Panc1 (cell line): Measurements from ENCODE around the gene WNT1. TPM values are rescaled to one million over a fixed set of nuclear protein-coding genes. Genes with fewer than 3 reads are reported as not detected.
A peak's percentile ranks its signal among the peaks of the same experiment; 100 is the strongest.

Experiments
- ATAC-seq: fragments of 200-7000 bp; cut with Tn5 transposase; 2 replicates; pipeline ENCODE4 v1.9.1; 2020; ENCODE audit warnings: mild to moderate bottlenecking, moderate library complexity
- BruUV-seq: library from RNA; stranded (reverse); fragments of 400-500 nt; replicated peaks from 2 replicates; lab custom pipeline; 2021; lab: Mats Ljungman, UMichigan
- CTCF ChIA-PET: fragments of 300-600 bp; sonication (Branson Sonifier 250); formaldehyde crosslinking; loops from one replicate; lab custom pipeline; 2022; ENCODE audit warnings: antibody characterized with exemption; lab: Charles Lee
- POLR2A ChIA-PET: fragments of 300-600 bp; sonication (Branson Sonifier 250); formaldehyde crosslinking; loops from one replicate; lab custom pipeline; 2022; ENCODE audit warnings: antibody characterized with exemption; lab: Charles Lee
- DNase-seq: peaks from one replicate; pipeline ENCODE4 v3.0.0-alpha.2; 2010; ENCODE audit warnings: low read depth, low spot score
- H3K27ac ChIP-seq: 2 replicates; pipeline ENCODE4 v1.5.1; 2011; ENCODE audit warnings: mild to moderate bottlenecking, low read length, inconsistent platforms
- H3K27me3 ChIP-seq: fragments of 200-500 bp; sonication (Bioruptor generic); 2 replicates; pipeline ENCODE4 v1.6.0; 2014; ENCODE audit warnings: low read length, inconsistent platforms; ENCODE audit not compliant: control insufficient read depth, insufficient read depth
- H3K36me3 ChIP-seq: fragments of 200-500 bp; sonication (Bioruptor generic); 2 replicates; pipeline ENCODE4 v1.5.1; 2014; ENCODE audit warnings: inconsistent platforms, mild to moderate bottlenecking, low read length, moderate library complexity; ENCODE audit not compliant: control insufficient read depth, insufficient read depth
- H3K4me1 ChIP-seq: 2 replicates; pipeline ENCODE4 v1.5.1; 2011; ENCODE audit warnings: inconsistent platforms, mild to moderate bottlenecking, low read length, moderate library complexity; ENCODE audit not compliant: control insufficient read depth, insufficient read depth
- H3K4me3 ChIP-seq, 2 experiments: 2 replicates each; pipeline ENCODE4 v1.5.1; 2011 to 2012; ENCODE audit warnings: low read depth in 2 of 2, low read length in 2 of 2, mild to moderate bottlenecking in 2 of 2, inconsistent platforms in 1 of 2, moderate library complexity in 1 of 2
- H3K9me3 ChIP-seq: fragments of 200-500 bp; sonication (Bioruptor generic); 2 replicates; pipeline ENCODE4 v1.5.1; 2014; ENCODE audit warnings: low read depth, mild to moderate bottlenecking, inconsistent platforms, low read length, moderate library complexity; ENCODE audit not compliant: control insufficient read depth, insufficient read depth
- POLR2AphosphoS5 ChIP-seq: IDR thresholded peaks from 2 replicates; pipeline ENCODE4 v1.6.1; 2012; ENCODE audit warnings: mild to moderate bottlenecking, low read depth, low read length, moderate library complexity
- SIN3A ChIP-seq: IDR thresholded peaks from 2 replicates; pipeline ENCODE4 v1.6.1; 2012; ENCODE audit warnings: low read depth, mild to moderate bottlenecking, low read length, moderate library complexity, borderline replicate concordance; ENCODE audit not compliant: insufficient read depth
- TCF7L2 ChIP-seq: IDR thresholded peaks from 2 replicates; pipeline ENCODE4 v1.6.1; 2011; ENCODE audit warnings: mild to moderate bottlenecking, low read depth, low read length, inconsistent platforms
- in situ Hi-C: cut with HindIII; loops from 2 replicates; pipeline ENCODE4 v1.10.0; 2016; ENCODE audit warnings: low sequenced_read_pairs, low pct_unique_long_range_greater_than_20kb
- intact Hi-C: fragments of 100-400 bp; cut with micrococcal nuclease; formaldehyde crosslinking; loops from one replicate; pipeline ENCODE4 v1.10.0; 2022; ENCODE audit not compliant: unreplicated experiment
- total RNA-seq: library from RNA; stranded (reverse); gene quantifications from one replicate; pipeline ENCODE4 v1.2.1, GENCODE V29; 2021; ENCODE audit not compliant: unreplicated experiment
- TF ChIP-seq, protein P1 (sequence below), 2 experiments: IDR thresholded peaks; 2 replicates each; pipeline ENCODE4 v1.6.1; 2011 to 2012; ENCODE audit warnings: low read depth in 2 of 2, control low read depth in 1 of 2, low read length in 1 of 2, mild to moderate bottlenecking in 1 of 2, moderate library complexity in 1 of 2; ENCODE audit not compliant: insufficient read depth in 1 of 2
- TF ChIP-seq, protein P2 (sequence below): fragments of 450-650 bp; IDR thresholded peaks from 2 replicates; pipeline ENCODE4 v1.5.1; 2017; ENCODE audit warnings: mild to moderate bottlenecking

Gene WNT1
- total RNA-seq, 1 experiment from 2014 or later = not detected

DNA sequence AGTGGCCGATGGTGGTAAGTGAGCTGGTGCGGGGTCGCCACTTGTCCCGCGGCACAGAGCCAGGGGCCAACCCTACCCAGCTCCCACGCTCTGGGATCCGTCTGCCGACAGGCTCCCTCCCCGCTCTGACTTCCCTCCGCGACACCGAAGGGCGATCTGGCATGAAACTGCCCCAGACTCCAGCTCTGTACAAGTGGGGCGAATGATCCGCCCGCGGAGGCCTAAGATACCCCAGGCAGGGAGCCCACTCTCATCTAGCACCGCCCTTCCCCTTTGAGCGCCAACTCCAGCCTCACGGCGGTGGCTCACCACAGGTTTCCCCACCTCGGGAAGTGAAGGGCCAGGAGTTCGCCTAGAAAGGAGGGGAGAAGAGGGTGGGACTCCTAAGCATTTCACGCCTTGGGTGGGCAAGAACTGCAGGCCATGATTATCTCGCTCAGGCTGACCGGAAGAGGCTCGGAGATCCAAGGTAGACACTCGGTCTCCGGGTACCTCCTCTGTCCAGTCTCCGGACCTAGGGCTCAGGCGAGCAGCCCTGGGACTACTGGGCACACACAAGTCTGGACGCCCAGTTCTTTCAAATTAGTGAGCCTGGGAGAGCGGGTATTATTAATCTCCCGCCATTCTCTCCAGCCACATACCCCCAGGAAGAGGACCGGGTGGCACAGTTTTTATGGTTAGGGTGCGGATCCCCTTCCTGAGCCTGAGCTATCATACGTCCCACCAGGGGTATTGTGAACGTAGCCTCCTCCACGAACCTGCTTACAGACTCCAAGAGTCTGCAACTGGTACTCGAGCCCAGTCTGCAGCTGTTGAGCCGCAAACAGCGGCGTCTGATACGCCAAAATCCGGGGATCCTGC, 849 bp downstream of the WNT1 start:
- intact Hi-C loops = no loop called here
- H3K27ac ChIP-seq = no peak overlapping the region
- H3K27me3 ChIP-seq = peaks cover 16% of the 10 kb centered on the region
- H3K9me3 ChIP-seq = no peaks in the 10 kb centered on the region
- ChIA-PET POLR2A (no interaction called here), CTCF (interaction anchor here (0.6 to 2.6 kb wide), 5 partner anchors 10 to 256 kb away, joined by 4 to 10 read pairs (median 7); no protein-coding TSS in a partner anchor)
- peak; percentile 50 for ATAC-seq
- TF ChIP-seq, protein P1, sequence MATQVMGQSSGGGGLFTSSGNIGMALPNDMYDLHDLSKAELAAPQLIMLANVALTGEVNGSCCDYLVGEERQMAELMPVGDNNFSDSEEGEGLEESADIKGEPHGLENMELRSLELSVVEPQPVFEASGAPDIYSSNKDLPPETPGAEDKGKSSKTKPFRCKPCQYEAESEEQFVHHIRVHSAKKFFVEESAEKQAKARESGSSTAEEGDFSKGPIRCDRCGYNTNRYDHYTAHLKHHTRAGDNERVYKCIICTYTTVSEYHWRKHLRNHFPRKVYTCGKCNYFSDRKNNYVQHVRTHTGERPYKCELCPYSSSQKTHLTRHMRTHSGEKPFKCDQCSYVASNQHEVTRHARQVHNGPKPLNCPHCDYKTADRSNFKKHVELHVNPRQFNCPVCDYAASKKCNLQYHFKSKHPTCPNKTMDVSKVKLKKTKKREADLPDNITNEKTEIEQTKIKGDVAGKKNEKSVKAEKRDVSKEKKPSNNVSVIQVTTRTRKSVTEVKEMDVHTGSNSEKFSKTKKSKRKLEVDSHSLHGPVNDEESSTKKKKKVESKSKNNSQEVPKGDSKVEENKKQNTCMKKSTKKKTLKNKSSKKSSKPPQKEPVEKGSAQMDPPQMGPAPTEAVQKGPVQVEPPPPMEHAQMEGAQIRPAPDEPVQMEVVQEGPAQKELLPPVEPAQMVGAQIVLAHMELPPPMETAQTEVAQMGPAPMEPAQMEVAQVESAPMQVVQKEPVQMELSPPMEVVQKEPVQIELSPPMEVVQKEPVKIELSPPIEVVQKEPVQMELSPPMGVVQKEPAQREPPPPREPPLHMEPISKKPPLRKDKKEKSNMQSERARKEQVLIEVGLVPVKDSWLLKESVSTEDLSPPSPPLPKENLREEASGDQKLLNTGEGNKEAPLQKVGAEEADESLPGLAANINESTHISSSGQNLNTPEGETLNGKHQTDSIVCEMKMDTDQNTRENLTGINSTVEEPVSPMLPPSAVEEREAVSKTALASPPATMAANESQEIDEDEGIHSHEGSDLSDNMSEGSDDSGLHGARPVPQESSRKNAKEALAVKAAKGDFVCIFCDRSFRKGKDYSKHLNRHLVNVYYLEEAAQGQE (IDR thresholded peaks at IDR 0.05; ENCODE audit: insufficient read depth in 1 of 2, low read depth in 2 of 2, low read length in 1 of 2) = no peak
- TF ChIP-seq SIN3A (no peak), TCF7L2 (no peak), POLR2AphosphoS5 (no peak)
- TF ChIP-seq, protein P2, sequence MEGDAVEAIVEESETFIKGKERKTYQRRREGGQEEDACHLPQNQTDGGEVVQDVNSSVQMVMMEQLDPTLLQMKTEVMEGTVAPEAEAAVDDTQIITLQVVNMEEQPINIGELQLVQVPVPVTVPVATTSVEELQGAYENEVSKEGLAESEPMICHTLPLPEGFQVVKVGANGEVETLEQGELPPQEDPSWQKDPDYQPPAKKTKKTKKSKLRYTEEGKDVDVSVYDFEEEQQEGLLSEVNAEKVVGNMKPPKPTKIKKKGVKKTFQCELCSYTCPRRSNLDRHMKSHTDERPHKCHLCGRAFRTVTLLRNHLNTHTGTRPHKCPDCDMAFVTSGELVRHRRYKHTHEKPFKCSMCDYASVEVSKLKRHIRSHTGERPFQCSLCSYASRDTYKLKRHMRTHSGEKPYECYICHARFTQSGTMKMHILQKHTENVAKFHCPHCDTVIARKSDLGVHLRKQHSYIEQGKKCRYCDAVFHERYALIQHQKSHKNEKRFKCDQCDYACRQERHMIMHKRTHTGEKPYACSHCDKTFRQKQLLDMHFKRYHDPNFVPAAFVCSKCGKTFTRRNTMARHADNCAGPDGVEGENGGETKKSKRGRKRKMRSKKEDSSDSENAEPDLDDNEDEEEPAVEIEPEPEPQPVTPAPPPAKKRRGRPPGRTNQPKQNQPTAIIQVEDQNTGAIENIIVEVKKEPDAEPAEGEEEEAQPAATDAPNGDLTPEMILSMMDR = no peak
- H3K4me3 ChIP-seq = peak overlapping the region; percentile 25 to 39
- H3K4me1 ChIP-seq = peaks cover 9% of the 10 kb centered on the region
- no peak for DNase-seq
- H3K36me3 ChIP-seq = no peaks in the 10 kb centered on the region
- in situ Hi-C loops = no loop called here
- BruUV-seq = no TSS peak

DNA sequence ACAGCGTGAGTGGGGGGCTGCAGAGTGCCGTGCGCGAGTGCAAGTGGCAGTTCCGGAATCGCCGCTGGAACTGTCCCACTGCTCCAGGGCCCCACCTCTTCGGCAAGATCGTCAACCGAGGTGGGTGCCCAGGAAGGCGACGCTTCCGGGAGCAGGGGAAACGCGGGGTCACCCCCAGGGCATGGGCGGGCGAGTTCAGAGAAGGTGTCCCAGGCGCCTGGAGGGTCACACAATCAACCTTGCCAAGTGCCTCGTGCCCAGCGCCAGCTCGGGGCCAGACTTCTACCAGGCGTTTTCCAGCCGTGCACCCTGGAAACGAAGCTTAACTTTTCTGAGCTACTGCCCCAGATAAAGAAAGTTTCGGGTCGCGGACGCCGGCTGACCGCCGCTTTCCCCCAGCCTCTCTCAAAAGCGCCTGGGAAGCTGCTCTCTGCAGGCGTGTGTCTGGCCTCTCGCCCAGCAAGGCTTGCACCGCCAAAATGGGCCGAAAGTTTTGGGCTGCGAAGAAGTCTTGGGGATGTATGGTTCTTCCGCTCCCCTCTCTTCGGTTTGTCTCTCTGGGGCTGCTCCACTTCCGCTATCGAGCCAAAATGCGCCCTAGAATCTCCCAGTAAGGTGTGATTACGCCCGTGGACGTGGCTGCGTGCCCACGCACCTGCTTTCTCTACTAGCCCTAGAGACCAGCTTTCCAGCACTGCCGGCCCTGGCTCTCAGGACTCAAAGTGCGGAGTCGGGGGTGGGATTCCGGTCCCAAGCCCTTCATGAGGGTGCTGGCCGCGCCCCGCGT, 1.7 kb downstream of the WNT1 start:
- ATAC-seq = no peak
- intact Hi-C loops = no loop called here
- in situ Hi-C loops = no loop called here

More for the DNA sequence above, 1.7 kb downstream of the WNT1 start:
- Histone ChIP-seq H3K36me3 (no peaks in the 10 kb centered on the region), H3K9me3 (no peaks in the 10 kb centered on the region), H3K27me3 (peaks cover 18% of the 10 kb centered on the region), H3K27ac (no peak overlapping the region), H3K4me1 (peaks cover 9% of the 10 kb centered on the region), H3K4me3 (peak overlapping the region in 1 of 2 experiments; percentile 39; a peak in 2 of 4 replicates)
- ChIA-PET CTCF (interaction anchor here (1.2 to 2.6 kb wide), 3 partner anchors 13 to 17 kb away, joined by 4 to 10 read pairs (median 5); no protein-coding TSS in a partner anchor), POLR2A (no interaction called here)
- no peak for TF ChIP-seq POLR2AphosphoS5
- TF ChIP-seq TCF7L2 = no peak
- TF ChIP-seq, protein P2 = no peak
- TF ChIP-seq SIN3A = no peak
- TF ChIP-seq, protein P1 (IDR thresholded peaks at IDR 0.05; ENCODE audit: insufficient read depth in 1 of 2, low read depth in 2 of 2, low read length in 1 of 2) = no peak
- DNase-seq = no peak
- no TSS peak for BruUV-seq
